SU-DHL-6 (cell line): ENCODE data around the gene CNOT1.

ENCODE experiments used
- EZH2phosphoT487 ChIP-seq: fragments of 200-600 bp; sonication (generic), shearing (Covaris generic); conservative IDR thresholded peaks from 2 replicates; pipeline ENCODE4 v1.6.1; 2018; ENCODE audit warnings: mild to moderate bottlenecking, antibody characterized with exemption, low read length, moderate library complexity, mixed read lengths
- TF ChIP-seq, protein P1 (sequence below): fragments of 200-600 bp; sonication (generic); IDR thresholded peaks from one replicate; pipeline ENCODE4 v1.5.1; 2017; ENCODE audit warnings: antibody characterized with exemption, mild to moderate bottlenecking, low read length, moderate library complexity; ENCODE audit not compliant: insufficient read depth, poor library complexity, severe bottlenecking

DNA sequence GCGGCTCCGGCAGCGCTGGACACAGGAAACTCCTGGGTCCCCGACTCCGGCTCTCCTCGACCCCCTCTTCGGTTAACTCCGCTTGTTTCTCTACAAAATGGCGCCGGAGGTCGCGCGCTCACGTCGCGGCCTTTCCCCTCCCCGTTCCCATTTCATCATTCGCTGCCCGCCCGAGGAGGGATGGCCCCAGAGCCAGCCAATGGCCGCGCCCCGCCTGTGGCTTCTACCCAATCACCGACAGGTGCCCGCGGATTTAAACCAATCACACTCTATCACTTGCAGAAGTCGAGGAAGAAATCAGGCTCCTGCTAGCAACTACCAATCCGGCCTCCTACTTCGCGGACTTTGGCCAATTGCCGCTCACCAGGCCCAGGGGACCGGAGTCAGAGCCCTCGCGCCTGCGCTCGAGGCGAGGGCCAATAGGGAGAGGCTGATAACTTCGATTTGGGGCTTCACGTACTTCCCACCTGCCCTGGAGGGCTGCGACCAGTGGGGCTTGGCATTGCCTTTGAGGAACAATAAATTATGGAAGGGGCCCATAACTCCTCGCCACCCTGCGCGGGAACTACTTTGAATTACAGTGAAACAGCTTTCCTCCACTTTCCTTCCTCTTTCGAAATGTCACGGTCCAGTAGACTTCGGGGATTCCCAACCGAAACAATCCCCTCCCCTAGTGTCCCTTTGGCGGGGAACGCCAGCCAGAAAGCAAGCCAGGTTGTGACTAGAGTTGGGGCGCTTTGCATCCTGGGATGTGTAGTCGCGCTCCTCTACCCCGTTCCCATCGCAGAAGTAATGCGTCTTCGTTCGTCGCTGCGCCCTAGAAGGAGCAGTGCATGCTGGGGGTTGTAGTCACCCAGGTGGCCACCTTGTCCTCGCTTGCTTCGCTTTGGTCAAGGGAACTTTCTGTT, at the start of gene CNOT1:
- TF ChIP-seq, protein P1, sequence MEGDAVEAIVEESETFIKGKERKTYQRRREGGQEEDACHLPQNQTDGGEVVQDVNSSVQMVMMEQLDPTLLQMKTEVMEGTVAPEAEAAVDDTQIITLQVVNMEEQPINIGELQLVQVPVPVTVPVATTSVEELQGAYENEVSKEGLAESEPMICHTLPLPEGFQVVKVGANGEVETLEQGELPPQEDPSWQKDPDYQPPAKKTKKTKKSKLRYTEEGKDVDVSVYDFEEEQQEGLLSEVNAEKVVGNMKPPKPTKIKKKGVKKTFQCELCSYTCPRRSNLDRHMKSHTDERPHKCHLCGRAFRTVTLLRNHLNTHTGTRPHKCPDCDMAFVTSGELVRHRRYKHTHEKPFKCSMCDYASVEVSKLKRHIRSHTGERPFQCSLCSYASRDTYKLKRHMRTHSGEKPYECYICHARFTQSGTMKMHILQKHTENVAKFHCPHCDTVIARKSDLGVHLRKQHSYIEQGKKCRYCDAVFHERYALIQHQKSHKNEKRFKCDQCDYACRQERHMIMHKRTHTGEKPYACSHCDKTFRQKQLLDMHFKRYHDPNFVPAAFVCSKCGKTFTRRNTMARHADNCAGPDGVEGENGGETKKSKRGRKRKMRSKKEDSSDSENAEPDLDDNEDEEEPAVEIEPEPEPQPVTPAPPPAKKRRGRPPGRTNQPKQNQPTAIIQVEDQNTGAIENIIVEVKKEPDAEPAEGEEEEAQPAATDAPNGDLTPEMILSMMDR, result no peak
- TF ChIP-seq EZH2phosphoT487, result no peak
